Measurements from ENCODE around the gene FAAP100.

FAAP100 gene

GRCh38 chr17:81511804-81512561 lies 40.2 kb downstream of the FAAP100 start:
- no peak for DNase-seq (ENCODE audit: low read depth)

DNA sequence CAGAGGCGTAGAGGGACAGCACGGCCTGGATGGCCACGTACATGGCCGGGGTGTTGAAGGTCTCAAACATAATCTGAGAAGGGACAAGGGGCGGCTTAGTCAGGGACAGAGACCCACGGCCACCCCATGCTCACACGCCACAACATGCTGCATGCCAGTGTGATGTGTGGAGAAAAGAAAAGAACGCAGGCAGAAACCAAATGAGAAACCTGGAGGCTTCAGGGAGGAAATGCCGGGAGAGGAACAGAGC lies 40.7 kb downstream of the FAAP100 start:
- no peak for DNase-seq (ENCODE audit: low read depth)

DNA sequence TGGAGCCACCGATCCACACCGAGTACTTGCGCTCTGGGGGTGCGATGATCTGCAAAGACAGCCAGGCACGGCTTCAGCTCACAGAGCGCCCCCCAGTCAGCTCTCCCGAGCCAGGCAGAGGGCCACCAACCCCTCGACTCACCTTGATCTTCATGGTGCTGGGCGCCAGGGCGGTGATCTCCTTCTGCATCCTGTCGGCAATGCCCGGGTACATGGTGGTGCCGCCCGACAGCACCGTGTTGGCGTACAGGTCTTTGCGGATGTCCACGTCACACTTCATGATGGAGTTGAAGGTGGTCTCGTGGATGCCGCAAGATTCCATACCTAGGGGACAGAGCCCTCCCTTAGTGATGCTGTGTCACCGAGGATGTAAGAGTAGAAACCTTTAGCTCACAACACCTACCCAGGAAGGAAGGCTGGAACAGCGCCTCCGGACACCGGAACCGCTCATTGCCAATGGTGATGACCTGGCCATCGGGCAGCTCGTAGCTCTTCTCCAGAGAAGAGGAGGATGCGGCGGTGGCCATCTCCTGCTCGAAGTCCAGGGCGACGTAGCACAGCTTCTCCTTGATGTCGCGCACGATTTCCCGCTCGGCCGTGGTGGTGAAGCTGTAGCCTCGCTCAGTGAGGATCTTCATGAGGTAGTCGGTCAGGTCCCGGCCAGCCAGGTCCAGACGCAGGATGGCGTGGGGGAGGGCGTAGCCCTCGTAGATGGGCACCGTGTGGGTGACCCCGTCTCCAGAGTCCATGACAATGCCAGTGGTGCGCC lies 41.2 kb downstream of the FAAP100 start:
- DNase-seq (ENCODE audit: low read depth), result no peak

- DNase-seq (ENCODE audit: low read depth), result no peak
Measured at GRCh38 chr17:81509972-81510784, 42.0 kb downstream of the FAAP100 start.

DNA sequence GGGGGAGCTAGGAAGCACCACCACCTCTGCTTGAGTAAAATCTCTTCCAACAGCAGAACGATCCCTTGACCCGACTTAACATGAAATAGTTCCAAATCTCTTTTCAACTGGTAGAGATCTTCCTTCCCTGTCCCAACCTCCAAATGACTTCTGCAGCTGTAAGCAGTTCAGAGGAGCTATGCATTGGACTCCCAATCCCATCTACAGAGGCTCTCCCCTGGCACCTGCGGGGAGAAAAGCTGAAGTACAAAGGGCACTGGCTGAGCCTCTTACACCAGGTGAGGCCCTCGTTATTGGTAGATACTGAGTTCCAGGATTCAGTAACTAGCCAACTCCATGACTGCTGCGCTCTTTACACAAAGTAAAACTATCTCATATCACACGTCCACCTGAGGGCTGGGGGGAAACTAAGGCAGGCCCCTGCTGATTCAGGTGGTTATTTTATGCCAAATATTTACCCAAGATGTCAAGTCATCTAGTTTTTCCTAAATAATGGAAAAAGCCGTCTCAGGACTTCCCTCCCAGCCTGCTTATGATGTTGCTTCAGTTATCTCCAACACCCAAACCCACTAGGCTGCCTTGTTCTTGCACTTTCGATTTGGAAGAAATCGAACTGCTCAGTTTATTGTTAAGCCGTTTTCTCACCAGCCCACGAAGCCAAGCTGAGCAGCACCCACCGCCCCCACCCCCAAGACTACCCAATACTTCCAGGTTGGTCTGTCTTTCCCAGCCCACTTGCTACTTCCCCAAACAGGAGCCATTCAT lies 42.8 kb downstream of the FAAP100 start:
- peak; percentile 26 for DNase-seq (ENCODE audit: low read depth)

DNA sequence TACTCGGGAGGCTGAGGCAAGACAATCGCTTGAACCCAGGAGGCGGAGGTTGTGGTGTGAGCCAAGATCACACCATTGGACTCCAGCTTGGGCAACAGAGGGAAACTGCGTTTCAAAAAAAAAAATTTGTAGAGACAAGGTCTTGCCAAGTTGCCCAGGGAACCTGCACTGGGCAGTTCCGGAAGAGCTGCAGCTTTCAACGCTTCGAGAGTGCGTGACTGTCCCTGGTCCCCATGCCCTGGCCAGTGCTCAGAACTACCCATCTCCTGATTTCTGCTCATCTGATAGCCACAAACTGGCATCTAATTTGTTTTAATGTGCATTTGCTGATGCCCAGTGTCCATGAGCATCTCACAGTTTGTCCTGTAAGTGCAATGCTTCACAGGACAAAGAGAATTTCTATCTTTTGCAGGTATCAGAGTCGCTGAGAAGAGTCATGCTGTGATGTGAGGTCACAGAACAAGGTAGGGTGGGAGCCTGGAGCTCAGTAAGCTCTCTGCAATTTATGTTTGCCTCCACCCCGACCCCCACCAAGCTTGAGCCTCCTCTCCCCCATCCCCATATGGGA lies 43.4 kb downstream of the FAAP100 start:
- DNase-seq (ENCODE audit: low read depth), result no peak

- no peak for DNase-seq (ENCODE audit: low read depth)
Measured at GRCh38 chr17:81503619-81504018, 48.5 kb downstream of the FAAP100 start.

DNA sequence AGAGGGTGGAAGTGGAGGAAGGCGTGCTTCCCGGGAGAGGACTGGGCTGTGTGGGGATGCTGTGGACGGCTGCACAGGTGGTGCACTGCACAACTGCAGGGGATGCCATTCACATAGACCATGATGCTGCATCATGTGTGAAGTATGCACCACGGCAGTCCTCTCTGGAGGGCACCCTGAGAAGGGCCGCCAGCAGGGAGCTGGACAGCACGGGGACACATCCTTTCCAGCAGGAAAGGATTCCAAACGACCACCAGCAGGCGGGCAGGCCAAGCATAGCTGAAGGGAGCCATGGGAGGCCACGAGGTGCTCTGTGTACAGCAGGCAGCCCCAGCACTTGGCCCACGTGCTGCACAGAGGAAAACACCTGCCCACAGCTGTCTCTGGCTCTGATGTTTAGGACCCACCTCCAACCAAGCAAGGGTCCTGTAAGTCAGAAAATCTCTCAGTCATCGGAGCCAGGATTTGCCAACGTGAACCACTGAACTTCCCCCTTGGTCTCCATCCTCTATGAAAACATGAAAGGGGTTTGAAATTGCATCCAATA lies 49.6 kb downstream of the FAAP100 start:
- no peak for DNase-seq (ENCODE audit: low read depth)

DNA sequence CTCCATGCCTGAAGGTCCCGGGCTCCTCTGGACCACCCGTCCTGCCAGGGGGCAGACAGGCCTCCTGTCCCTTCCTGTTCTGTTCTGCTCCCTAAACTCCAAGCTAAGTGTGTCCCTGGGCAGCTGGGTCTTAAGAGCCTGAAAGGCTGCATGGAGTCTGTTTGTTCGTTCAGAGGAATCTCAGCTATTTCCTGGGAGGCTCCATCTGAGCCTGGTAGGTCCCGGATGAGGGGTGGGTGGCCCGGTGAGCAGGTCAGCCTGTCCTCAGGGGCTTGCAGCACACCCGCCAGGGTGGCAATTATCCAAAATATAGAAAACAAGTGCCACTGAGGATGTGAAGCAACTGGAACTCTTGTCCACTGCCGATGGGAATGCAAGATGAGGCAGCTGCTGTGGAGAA lies 52.1 kb downstream of the FAAP100 start:
- DNase-seq (ENCODE audit: low read depth), result no peak

GRCh38 chr17:81499601-81499970 lies 52.6 kb downstream of the FAAP100 start:
- no peak for DNase-seq (ENCODE audit: low read depth)

DNA sequence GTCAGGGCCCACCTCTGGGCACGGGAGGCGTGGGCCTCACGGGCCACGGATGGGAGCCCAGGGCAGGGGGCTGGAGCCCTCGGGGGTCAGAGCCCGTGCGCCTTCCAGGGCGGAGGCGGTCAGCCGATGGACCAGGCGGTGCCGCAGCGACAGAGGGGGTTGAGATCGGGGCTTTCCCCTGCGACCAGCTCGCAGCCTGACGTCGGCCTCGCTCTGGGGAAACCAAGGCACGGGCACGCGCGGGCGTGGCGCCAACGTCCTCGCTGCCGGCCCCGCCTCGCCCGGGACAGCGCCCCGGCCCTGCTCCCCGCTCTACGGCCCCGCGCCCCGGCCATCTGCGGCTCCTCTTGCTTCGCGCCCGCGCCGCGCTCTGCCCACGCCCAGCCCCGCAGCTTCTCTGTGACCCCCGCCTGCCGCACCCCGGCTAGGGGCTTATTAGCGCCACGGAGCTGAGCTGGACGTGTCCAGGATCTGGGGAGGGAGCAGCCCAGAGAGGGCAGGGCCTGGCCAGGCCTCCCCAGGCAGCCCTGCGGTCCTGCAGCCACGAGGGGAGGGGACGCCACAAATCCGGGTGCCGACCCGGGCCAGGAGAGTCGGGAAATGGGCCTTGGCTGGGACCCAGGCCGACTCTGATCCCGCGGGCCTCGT lies 53.1 kb downstream of the FAAP100 start:
- no peak for DNase-seq (ENCODE audit: low read depth)

DNA sequence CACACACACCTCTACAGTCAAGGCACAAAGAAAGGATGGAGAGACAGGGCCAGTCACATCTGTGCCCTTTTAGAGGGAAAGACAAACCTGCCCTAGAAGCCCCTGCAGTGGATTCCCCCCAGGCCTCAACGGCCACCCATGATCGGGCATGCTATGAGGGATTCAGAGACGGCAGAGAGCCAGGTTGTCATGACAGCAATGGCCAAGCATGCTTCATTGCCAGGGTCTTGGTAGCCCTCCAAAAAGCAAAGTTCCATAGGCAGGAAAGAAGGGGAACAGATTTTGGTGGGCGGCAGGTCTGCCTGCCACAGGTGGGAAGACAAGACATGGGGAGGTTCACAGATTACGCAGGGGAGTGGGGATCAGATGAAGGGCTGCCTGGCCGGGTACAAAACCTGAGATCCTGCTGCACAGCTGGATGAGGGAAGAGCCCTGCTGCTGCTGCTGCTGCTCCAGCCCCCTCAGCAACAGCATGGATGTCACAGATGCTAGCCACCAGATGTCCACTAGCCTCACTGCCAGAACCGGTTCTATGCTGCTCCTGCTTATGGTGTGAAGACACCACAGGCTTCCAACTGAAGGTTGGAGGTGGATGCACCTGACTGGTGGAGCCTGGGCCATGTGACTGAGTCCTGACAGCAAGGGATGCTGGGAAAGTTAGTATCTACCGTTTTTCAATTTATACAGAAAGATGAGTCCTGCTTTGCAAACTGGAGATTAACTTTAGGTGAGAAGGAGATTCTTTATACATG lies 57.4 kb downstream of the FAAP100 start:
- DNase-seq (ENCODE audit: low read depth), result no peak

DNA sequence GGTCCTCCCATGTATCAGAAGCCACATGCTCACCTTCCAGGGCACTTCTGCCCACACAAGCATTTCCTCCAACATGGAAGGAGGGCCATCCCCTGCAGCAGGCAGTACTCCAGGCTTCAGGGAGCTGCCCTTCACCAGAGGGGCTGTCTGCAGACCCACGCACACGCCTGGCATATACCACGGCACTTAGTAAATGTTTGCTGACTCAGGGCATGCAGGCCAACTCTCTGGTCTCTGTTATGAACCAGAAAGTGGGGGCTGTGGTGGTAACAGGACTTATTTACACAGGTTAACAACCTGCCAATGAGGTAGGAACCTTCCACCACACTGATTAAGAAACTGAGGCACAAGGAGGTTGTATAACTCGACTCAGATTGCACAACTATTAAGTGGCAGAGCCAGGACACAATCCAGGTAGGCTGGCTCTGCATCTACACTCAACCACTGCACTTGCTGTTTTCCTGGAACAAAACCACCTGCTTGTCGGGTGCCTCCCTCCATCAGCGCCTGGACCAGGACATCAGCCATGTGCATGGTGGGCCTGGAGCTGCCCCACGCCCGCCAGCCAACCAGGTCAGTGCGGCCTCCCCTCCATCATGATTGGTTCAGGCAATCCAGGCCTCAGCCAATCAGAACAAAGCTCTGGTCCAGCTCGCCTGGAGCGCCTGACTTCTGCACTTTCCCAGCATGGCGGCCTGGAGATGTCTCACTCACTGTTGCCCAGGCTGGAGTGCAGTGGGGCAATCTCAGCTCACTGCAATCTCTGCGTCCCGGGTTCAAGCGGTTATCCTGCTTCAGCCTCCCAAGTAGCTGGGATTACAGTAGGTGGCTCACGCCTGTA lies 58.7 kb downstream of the FAAP100 start:
- no peak for DNase-seq (ENCODE audit: low read depth)

DNA sequence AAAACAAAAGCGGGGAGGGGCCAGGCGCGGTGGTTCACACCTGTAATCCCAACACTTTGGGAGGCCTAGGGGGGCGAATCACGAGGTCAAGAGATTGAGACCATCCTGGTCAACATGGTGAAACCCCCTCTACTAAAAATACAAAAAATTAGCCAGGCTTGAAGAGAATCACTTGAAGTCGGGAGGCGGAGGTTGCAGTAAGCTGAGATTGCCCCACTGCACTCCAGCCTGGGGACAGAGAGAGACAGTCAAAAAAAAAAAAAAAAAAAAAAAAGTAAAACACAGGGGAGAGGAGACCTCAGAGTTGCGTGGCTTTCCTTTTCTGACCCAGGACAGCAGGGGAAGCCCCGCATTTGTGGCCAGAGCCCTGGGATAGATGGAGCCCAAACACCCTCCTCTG lies 59.4 kb downstream of the FAAP100 start:
- DNase-seq (ENCODE audit: low read depth), result no peak

GRCh38 chr17:81492202-81492601 lies 60.0 kb downstream of the FAAP100 start:
- no peak for DNase-seq (ENCODE audit: low read depth)

DNA sequence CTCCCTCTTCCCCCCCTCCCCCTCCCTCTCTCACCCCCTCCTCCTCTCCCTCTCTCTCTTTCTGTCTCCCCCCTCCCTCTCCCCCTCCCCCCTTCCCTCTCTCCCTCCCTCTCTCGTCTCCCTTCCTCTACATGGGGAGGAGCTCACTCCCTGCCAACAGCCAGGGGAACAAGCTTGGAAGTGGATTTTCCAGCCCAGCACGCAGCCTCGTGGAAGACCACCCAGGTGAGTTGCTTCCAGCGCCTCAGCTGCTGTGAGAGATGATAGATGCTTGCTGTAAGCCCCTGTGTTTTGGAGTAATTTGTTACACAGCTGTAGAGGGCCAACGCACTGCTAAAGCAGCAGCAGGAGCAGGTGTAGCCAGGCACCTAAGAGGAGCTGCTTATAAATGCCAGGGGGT lies 60.4 kb downstream of the FAAP100 start:
- DNase-seq (ENCODE audit: low read depth), result no peak

DNA sequence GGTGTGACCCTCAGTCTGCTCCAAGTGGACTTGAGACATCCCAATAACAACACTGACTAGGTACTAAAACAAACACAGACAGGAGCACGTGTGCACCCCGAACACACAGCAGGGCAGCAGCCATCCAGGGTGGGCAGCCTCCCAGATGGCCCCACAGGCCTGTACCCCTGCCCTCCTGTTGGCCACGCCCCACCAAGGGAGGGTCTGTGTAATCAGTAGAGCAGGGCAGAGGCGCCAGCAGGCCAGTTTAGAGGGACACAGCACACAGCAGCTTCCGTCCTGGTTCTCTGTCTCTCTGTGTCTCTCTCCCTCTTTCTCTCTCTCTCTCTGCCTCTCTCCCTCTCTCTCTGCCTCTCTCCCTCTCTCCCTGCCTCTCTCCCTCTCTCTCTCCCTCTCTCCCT lies 61.0 kb downstream of the FAAP100 start:
- no peak for DNase-seq (ENCODE audit: low read depth)

GRCh38 chr17:81489998-81490992 lies 61.9 kb downstream of the FAAP100 start:
- DNase-seq (ENCODE audit: low read depth), result no peak

Measured in activated T-cell treated with anti-CD3 and anti-CD28 coated beads for 24 hours (primary cell).